Activated B cell treated with CpG ODN at 0.5 μM for 24 hours (primary cell): ENCODE measurements around the gene PEX3. TPM values are rescaled to one million over a fixed set of nuclear protein-coding genes. Genes with fewer than 3 reads are reported as not detected.
"Not testable (repeated sequence)": the region's sequence is repeated elsewhere in the genome, so short reads cannot be mapped to it uniquely, and the experiment has no call there.

Experiments used
- ATAC-seq: fragments of 200-7000 bp; cut with Tn5 transposase; one replicate; pipeline ENCODE4 v1.10.0; 2021; ENCODE audit warnings: low read depth, mild to moderate bottlenecking, moderate library complexity
- CTCF ChIA-PET: fragments of 350-600 bp; sonication (Branson Sonifier 250); formaldehyde crosslinking; loops from one replicate; lab custom pipeline; 2021; ENCODE audit warnings: antibody characterized with exemption; lab: Charles Lee
- POLR2A ChIA-PET: fragments of 350-600 bp; sonication (Branson Sonifier 250); formaldehyde crosslinking; loops from one replicate; lab custom pipeline; 2021; ENCODE audit warnings: antibody characterized with exemption; lab: Charles Lee
- DNase-seq: peaks from one replicate; pipeline ENCODE4 v3.0.0; 2022
- H3K27ac Mint-ChIP-seq: one replicate; pipeline ENCODE4 v1.8.0; 2020; ENCODE audit warnings: mixed read lengths
- H3K27me3 Mint-ChIP-seq: one replicate; pipeline ENCODE4 v1.8.0; 2021; ENCODE audit warnings: mixed read lengths
- H3K36me3 Mint-ChIP-seq: one replicate; pipeline ENCODE4 v1.8.0; 2021; ENCODE audit warnings: low read depth, mixed read lengths
- H3K4me1 Mint-ChIP-seq: one replicate; pipeline ENCODE4 v1.8.0; 2021; ENCODE audit warnings: mixed read lengths
- H3K4me3 Mint-ChIP-seq: one replicate; pipeline ENCODE4 v1.8.0; 2020; ENCODE audit warnings: mild to moderate bottlenecking, mixed read lengths
- H3K9me3 Mint-ChIP-seq: one replicate; pipeline ENCODE4 v1.8.0; 2020; ENCODE audit warnings: mixed read lengths
- CTCF ChIP-seq: fragments of 200-600 bp; IDR thresholded peaks from one replicate; pipeline ENCODE4 v1.8.0; 2022; ENCODE audit warnings: antibody characterized with exemption, mild to moderate bottlenecking
- intact Hi-C: fragments of 100-400 bp; cut with micrococcal nuclease; formaldehyde crosslinking; loops from one replicate; pipeline ENCODE4 v1.15.1; 2024
- total RNA-seq: library from RNA; stranded (reverse); gene quantifications from 2 replicates; pipeline ENCODE4 v1.2.3, GENCODE V29; 2022

PEX3 gene
- total RNA-seq, 1 donor from 2014 or later = 26.5 TPM

GRCh38 chr6:143443096-143443495, 7.5 kb upstream of the PEX3 start:
- H3K27ac Mint-ChIP-seq = no peak overlapping the region
- DNase-seq (no peak), ATAC-seq (no peak)
- H3K27me3 Mint-ChIP-seq = no peaks in the 10 kb centered on the region
- intact Hi-C loops = no loop called here
- no peaks in the 10 kb centered on the region for H3K4me1 Mint-ChIP-seq
- H3K4me3 Mint-ChIP-seq = no peak overlapping the region
- ChIA-PET CTCF (interaction anchor here (1.6 kb wide), 1 partner anchor 15 kb away, joined by 7 read pairs; no protein-coding TSS in a partner anchor), POLR2A (interaction anchor here (1.5 kb wide), 1 partner anchor 8 kb away, joined by 4 read pairs; the partner anchor contains the start of genes ADAT2 and PEX3)
- TF ChIP-seq CTCF = no peak
- peaks cover 29% of the 10 kb centered on the region for H3K36me3 Mint-ChIP-seq
- peaks cover 2% of the 10 kb centered on the region for H3K9me3 Mint-ChIP-seq

GRCh38 chr6:143447865-143448264, 2.7 kb upstream of the PEX3 start:
- intact Hi-C loops, DNase-seq, H3K27ac Mint-ChIP-seq, CTCF ChIA-PET, ATAC-seq, H3K9me3 Mint-ChIP-seq, H3K27me3 Mint-ChIP-seq, H3K4me3 Mint-ChIP-seq, POLR2A ChIA-PET: not testable (repeated sequence)
- peaks cover 20% of the 10 kb centered on the region for H3K36me3 Mint-ChIP-seq
- H3K4me1 Mint-ChIP-seq = peaks cover 27% of the 10 kb centered on the region

- H3K36me3 Mint-ChIP-seq = peaks cover 21% of the 10 kb centered on the region
- H3K27ac Mint-ChIP-seq = peak overlapping the region; percentile 96
- ChIA-PET POLR2A (interaction anchor here (0.7 to 2.2 kb wide), 4 partner anchors 62 to 1302 kb away, joined by 3 to 13 read pairs (median 5); partner anchors contain the start of genes FUCA2, NMBR and VTA1), CTCF (interaction anchor here (1.7 kb wide), 1 partner anchor 22 kb away, joined by 6 read pairs; no protein-coding TSS in a partner anchor)
- ATAC-seq (no peak), DNase-seq (no peak)
- intact Hi-C loops = no loop called here
- H3K4me1 Mint-ChIP-seq = peaks cover 32% of the 10 kb centered on the region
- H3K27me3 Mint-ChIP-seq = no peaks in the 10 kb centered on the region
- H3K9me3 Mint-ChIP-seq = no peaks in the 10 kb centered on the region
- TF ChIP-seq CTCF = no peak
- peak overlapping the region; percentile 98 for H3K4me3 Mint-ChIP-seq
Measured at GRCh38 chr6:143449082-143449713, 1.4 kb upstream of the PEX3 start.

- H3K27me3 Mint-ChIP-seq = no peaks in the 10 kb centered on the region
- POLR2A ChIA-PET = interaction anchor here (0.5 to 2.2 kb wide), 16 partner anchors 8 to 1303 kb away, joined by 3 to 13 read pairs (median 4); partner anchors contain the start of genes FUCA2, LTV1, NMBR and VTA1
Measured at GRCh38 chr6:143449714-143450452, 722 bp upstream of the PEX3 start.

More at GRCh38 chr6:143449714-143450452, 722 bp upstream of the PEX3 start:
- no peaks in the 10 kb centered on the region for H3K9me3 Mint-ChIP-seq
- DNase-seq (peak; percentile 34), ATAC-seq (no peak)
- peaks cover 38% of the 10 kb centered on the region for H3K4me1 Mint-ChIP-seq
- CTCF ChIA-PET = interaction anchor here (1.1 to 1.7 kb wide), 2 partner anchors 23 to 89 kb away, joined by 3 to 6 read pairs; no protein-coding TSS in a partner anchor
- H3K36me3 Mint-ChIP-seq = peaks cover 23% of the 10 kb centered on the region
- no peak for TF ChIP-seq CTCF
- intact Hi-C loops = loop anchor here (1.0 to 5.0 kb wide), 11 partner anchors 61 to 1303 kb away; partner anchors contain the start of genes AIG1, FUCA2, LTV1 and NMBR
- peak overlapping the region; percentile 96 for H3K27ac Mint-ChIP-seq
- H3K4me3 Mint-ChIP-seq = peak overlapping the region; percentile 98
